ENCODE results near the gene C10orf143.

The C10orf143 gene

GRCh38 chr10:130016095-130016494, 94.5 kb downstream of the C10orf143 start:
- DNase-seq (ENCODE audit: low read depth, low spot score) = no peak

GRCh38 chr10:130015075-130015695, 95.4 kb downstream of the C10orf143 start:
- no peak for DNase-seq (ENCODE audit: low read depth, low spot score)

DNA sequence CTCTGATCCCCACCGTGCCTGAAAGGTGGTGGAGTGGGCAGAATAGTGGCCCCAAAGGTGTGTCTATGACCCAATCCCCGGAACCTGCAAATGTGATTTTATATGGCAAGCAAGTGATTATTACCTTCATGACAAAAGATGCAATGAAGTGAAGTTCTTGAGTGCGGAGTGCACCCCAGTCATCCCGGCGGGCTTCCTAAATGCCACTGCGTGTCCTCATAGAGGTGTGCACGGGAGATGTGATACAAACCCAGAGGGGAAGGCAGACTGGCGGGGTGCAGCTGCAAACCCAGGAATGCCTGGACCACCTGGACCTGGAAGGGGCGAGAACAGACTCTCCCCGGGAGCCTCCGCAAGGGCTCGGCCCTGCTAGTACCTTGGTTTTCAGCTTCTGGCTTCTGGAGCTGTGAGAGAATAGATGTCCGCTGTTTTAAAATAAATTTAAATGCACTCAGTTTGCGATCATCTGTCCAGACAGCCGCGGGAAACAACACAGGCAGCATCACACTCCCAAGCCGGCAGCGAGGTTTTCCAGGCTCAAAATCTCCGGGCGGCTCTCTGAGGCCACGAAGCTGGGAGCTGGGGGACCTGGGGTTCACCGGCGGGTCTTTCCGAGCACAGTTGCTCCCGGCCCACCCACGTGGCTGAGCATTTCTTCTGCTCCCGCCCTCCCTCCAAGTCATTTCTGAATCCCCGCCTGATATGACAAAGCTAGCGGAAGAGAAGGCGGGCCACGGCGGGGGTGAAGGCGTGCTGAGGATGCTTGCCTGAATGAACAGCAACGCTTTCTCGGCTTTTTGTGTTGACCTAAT, 96.2 kb downstream of the C10orf143 start:
- DNase-seq (ENCODE audit: low read depth, low spot score) = no peak
